NCI-H1092 treated with DMSO at 0.1 percent for 48 hours (cell line): ENCODE measurements around the gene CLCN6.

Source experiments
- DNase-seq: peaks from one replicate; lab custom pipeline; 2025; lab: John Stamatoyannopoulos, UW

Gene CLCN6

DNA sequence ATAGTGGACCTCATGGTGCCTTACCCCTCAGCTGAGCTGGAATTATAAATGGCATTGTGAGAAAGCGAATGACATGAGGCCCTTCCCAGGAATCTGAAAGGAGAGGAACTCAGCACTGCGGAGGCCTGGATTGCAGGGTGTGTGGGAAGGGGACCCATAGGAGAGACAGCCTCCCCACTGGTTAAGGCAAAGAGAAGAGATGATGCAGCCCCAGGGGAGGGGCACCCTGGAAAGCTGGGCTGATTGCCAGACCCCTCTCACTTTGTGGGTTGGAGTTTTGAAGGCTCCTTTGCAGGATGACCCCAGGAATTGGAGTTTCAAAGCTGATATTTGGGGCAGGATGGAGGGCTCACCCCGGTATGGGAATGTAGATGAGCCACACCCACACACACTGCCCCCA, 50.7 kb downstream of the CLCN6 start:
- DNase-seq, result no peak

GRCh38 chr1:11857164-11857851, 51.3 kb downstream of the CLCN6 start:
- DNase-seq, result no peak

GRCh38 chr1:11858158-11858557, 52.2 kb downstream of the CLCN6 start:
- no peak for DNase-seq

DNA sequence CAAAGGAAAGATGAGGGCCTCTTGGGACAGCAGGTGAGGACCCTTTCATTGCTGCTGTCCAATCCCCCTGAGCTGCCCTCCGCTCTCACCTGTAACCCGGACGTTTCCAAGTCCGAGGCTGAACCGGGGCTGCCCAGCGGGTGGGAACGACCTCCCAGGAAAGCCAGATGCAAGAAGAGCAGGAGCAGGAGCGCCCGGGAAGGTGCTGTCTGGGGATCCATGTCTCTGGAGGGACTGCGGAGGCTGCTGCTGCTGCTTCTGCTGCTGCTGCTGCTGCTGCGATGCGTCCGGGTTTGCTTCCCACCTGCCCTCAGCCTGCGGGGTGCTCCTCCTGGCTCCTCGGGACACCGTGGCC, 52.6 kb downstream of the CLCN6 start, which contains the start of gene NPPB:
Gene NPPB, minus strand, starts transcription at position 333 of the 355 bp plus-strand sequence. Its CDS starts 112 bp downstream, at position 221.
- DNase-seq, result no peak

DNA sequence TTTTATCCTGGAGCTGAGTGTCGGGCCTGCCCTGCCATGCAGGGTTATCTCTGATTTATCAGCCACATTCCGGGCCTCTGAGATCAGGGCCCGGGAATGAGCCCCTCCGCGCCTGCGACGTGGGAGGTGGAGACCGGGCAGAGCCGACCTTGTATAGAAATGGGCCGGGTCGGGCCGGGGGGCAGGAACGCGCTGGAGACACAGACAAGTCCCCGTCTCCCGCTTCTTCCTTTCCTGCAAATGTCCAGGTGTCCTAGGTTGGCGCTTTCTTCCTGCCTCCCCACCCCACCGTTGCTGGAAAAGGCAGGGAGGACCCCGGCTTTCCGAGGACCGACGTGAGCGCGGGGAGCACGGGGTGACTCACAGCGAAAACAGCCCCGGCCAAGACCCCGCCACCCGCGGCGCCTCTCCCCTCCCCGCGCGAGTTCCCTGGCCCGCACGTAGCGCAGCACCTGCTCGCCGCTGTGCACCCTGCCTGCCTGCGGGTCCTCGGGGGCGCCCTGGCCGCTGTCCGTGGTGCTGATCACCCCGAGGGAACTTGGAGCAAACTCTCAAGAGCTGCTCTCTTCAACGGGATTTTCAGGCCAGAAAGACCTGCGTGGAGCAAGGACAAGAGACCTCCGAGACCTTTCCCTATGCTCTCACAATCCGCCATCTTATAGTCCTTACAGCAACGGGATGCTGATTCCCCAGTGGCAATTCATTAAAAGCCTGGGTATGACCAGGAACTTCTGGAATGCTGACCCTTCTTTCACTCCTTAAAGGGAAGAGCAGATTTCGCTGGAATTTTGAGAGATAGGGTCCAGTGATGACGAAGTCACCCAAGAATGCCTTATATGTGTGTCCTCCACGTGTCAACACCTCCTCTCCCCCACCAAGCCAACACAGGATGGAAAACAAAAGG, 53.2 kb downstream of the CLCN6 start:
- no peak for DNase-seq

DNA sequence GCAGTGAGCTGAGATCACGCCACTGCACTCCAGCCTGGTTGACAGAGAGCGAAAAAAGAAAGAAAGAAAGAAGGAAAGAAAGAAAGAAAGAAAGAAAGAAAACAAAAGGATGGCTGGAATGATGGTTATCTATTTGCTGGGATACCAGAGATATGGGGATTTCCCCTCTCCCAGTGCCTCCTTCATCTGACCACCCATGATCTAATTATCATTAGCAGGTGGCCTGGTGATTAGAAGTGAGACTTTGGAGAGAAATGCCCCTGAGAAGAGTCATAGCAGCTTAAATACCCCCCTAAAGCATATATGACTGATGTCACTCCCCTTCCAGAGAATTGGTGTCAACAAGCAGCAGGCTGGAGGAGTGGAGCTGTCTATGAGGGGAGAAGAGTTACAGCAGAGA, 54.1 kb downstream of the CLCN6 start:
- DNase-seq, result no peak

DNA sequence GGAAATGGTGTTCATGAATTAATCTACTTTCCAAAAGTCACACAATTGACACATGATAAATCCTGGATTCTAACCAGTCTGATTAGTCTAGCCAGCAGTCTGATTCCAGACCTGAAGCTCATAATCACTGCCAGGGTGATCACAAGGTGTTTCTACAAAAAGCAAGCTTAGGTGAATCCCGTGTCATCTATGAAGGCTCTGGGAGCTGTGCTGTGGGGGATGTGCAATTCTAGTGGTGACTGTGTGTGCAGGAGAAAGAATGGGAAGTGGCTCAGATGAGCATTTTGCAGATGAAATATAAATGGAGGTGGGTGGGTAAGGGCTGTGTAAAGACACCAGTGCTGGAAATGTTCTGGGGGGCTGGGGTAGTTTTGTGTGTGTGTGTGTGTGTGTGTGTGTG, 54.6 kb downstream of the CLCN6 start:
- no peak for DNase-seq

DNA sequence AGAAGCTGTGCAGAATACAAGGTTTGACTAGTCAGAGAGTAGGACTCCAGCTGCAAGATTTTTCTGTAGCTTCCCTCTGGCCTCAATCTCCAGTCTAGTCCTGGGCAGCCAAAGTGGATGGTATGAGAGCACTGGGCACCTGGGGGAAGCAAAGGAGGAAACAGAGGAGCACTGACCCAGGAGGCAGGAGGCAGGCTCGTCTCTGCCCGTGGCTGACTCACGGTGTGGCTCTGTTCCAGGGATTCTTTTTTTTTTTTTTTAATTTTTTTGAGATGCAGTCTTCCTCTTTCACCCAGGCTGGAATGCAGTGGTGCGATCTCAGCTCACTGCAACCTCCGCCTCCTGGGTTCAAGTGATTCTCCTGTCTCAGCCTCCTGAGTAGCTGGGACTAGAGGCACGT, 56.9 kb downstream of the CLCN6 start:
- no peak for DNase-seq

GRCh38 chr1:11868331-11868980, 62.5 kb downstream of the CLCN6 start:
- DNase-seq, result no peak

- no peak for DNase-seq
Measured at GRCh38 chr1:11869104-11869503, 63.1 kb downstream of the CLCN6 start.

- no peak for DNase-seq
Measured at GRCh38 chr1:11869650-11870207, 63.7 kb downstream of the CLCN6 start.

DNA sequence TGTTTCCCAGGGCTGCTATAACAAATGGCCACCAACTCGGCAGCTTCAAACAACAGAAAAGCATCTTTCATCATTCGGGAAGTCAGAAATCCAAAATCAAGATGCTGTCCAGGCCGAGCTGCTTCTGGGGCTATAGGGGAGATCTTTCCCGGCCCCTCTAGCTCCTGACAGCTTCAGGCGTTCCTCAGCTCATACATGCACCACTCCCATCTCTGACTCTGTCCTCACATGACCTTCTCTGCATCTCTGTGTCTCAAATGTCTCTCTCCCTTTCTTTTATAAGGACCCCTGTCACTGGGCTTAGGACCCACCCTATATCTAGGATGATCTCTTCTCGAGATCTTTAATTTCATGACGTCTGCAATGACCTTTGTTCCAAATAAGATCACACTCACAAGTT, 66.6 kb downstream of the CLCN6 start:
- DNase-seq, result no peak

- DNase-seq, result no peak
Measured at GRCh38 chr1:11873395-11874257, 67.6 kb downstream of the CLCN6 start.

DNA sequence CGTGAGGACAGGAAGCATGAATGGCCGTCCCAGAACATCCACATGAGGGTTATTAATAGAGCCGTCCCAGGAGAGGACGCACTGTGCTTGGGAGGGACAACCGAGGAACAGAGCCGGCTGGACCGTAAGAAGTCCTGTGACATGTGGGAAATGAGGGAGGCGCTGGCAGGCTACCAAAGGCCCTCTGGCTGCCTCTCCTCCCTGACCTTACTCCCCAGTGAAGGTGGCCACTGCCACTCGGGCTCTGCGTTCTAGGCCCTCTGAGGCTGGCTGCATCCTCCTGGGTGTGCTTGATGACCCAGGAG, 68.2 kb downstream of the CLCN6 start:
- DNase-seq, result no peak

- no peak for DNase-seq
Measured at GRCh38 chr1:11874624-11875023, 68.6 kb downstream of the CLCN6 start.

DNA sequence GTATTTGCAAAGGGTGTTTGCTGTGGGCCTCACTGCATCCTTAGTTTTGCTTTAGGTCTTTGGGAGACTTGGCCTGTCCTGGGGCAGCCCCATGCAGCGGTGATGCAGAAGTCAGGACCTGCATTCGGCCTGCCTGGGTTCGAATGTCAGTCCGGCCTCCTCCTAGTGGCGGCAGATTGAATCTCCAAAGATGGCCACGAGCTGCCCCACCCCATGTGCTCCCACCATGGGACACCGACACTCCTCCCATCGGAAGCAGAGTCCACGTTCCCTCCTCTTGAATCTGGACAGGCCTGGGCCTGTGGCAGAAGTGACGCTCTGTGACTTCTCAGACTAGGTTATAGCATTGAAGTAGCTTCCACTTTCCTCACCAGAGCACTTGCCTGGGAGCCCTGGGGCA, 69.1 kb downstream of the CLCN6 start:
- no peak for DNase-seq

- no peak for DNase-seq
Measured at GRCh38 chr1:11877074-11877473, 71.1 kb downstream of the CLCN6 start.

- no peak for DNase-seq
Measured at GRCh38 chr1:11878081-11878890, 72.3 kb downstream of the CLCN6 start.

DNA sequence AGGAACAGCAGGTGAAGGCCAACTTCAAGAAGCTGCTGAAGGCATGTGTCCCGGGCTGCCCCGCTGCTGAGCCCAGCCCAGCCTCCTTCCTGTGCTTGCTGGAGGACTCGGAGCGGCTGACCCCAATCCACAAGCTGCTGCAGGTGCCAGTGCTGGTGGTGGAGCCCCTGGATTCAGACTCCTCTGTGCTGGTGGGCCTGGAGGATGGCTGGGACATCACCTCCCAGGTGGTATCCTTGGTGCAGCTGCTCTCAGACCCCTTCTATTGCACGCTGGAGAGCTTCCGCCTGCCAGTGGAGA, 72.8 kb downstream of the CLCN6 start:
- DNase-seq, result no peak

DNA sequence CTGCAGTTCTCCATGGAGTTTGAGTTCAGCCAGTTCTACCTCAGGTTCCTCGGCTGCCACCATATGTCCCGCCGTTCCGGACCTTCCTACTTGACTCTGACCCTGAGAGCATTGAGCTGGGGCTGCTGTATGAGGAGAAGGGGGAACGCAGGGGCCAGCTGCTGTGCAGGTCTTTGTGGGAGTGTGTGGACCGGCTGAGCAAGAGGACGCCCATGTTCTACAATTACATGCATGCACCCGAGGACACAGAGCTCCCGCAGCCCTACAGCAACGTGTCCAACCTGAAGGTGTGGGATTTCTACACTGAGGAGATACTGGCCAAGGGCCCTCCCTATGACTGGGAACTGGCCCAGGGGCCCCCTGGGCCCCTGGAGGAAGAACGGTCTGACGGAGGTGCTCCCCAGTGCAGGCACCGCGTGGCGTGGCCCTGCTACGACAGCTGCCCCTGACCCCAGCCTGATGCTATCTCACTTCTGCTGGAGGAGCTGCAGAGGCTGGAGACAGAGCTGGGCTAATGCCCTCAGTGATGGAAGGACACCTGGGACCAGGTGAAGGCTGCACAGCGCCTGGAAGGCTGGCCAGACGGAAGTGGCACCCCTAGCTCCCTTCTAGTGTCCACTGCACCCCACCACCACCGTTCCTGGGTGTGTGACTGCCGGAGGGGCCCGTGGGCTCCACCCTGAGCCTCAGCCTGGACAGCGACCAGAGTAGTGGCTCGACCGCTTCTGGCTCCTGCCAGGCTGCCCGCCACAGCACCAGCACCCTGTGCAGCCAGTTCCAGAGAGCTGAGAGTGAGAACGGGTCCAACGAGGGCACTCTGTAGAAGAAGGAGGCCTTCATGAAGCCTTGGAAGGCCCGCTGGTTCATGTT, 73.6 kb downstream of the CLCN6 start:
- no peak for DNase-seq
